Measurements from ENCODE around the gene HLA-F. TPM values are rescaled to one million over a fixed set of nuclear protein-coding genes. Genes with fewer than 3 reads are reported as not detected.

Gene HLA-F
- total and polyA plus RNA-seq, 7 donors, result 12.0 to 26.5 (median 17.0) TPM

DNA sequence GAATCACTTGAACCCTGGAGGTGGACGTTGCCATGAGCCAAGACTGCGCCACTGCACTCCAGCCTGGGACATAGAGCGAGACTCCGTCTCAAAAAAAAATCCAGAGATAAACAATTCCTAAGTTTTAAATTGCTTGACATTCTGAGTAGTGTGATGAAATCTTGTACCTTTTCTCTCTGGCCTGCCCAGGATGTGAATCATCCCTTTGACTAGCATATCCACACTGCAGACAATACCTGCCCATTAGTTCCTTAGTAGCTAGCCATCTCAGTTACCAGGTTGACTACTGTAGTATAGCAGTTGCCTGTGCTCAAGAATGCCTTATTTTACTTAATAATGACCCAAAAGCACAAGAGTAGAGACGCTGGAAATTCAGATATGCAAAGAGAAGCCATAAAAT is 45.1 kb upstream of the HLA-F start:
- ATAC-seq, result no peak
- 77 to 87% (median 86%) methylated on average over 5 of the region's 5 CpGs for WGBS, 3 donors
- H3K27ac ChIP-seq, result no peak overlapping the region

DNA sequence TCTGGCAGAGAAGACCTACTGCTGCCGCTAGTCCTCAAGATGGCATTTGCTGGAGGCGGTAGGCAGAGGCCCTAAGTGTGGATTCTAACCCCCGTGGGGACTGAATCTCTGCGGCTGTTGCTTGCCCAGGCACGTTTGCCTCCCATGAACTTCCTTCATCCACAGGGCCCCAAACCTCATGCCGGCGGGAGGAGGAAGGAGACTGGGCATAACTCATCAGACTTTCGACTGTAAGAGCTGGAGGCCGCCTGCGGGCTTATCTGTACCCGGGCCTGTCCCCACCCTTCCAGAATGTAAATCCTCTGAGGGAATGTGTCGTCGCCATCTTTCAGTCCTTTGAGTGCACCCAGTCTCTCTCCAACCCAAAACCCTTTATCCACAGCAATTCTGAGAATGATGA is 43.3 kb upstream of the HLA-F start:
- no peak for DNase-seq
- TF ChIP-seq, protein P1, sequence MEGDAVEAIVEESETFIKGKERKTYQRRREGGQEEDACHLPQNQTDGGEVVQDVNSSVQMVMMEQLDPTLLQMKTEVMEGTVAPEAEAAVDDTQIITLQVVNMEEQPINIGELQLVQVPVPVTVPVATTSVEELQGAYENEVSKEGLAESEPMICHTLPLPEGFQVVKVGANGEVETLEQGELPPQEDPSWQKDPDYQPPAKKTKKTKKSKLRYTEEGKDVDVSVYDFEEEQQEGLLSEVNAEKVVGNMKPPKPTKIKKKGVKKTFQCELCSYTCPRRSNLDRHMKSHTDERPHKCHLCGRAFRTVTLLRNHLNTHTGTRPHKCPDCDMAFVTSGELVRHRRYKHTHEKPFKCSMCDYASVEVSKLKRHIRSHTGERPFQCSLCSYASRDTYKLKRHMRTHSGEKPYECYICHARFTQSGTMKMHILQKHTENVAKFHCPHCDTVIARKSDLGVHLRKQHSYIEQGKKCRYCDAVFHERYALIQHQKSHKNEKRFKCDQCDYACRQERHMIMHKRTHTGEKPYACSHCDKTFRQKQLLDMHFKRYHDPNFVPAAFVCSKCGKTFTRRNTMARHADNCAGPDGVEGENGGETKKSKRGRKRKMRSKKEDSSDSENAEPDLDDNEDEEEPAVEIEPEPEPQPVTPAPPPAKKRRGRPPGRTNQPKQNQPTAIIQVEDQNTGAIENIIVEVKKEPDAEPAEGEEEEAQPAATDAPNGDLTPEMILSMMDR (IDR thresholded peaks at IDR 0.05), result no peak
- H3K4me3 ChIP-seq, result no peak overlapping the region
- intact Hi-C loops (cut with DNase I), result no loop called here
- no peak overlapping the region for H3K27ac ChIP-seq
- no peaks in the 10 kb centered on the region for H3K4me1 ChIP-seq
- 70 to 83% (median 83%) methylated on average over 13 of the region's 13 CpGs for WGBS, 3 donors
- no peaks in the 10 kb centered on the region for H3K36me3 ChIP-seq (ENCODE audit: insufficient read depth in 1 of 2, low read depth in 1 of 2)
- H3K27me3 ChIP-seq (ENCODE audit: insufficient read depth in 3 of 3, low read length in 2 of 3), result no peaks in the 10 kb centered on the region
- ATAC-seq, result no peak
- H3K9me3 ChIP-seq, result no peaks in the 10 kb centered on the region

More for the DNA sequence above, 45.1 kb upstream of the HLA-F start:
- H3K27me3 ChIP-seq (ENCODE audit: insufficient read depth in 3 of 3, low read length in 2 of 3), result no peaks in the 10 kb centered on the region
- DNase-seq, result no peak
- no peaks in the 10 kb centered on the region for H3K36me3 ChIP-seq (ENCODE audit: insufficient read depth in 1 of 2, low read depth in 1 of 2)
- H3K9me3 ChIP-seq, result no peaks in the 10 kb centered on the region
- H3K4me3 ChIP-seq, result no peak overlapping the region
- intact Hi-C loops (cut with DNase I), result no loop called here
- TF ChIP-seq, protein P1 (IDR thresholded peaks at IDR 0.05), result no peak
- H3K4me1 ChIP-seq, result no peaks in the 10 kb centered on the region

DNA sequence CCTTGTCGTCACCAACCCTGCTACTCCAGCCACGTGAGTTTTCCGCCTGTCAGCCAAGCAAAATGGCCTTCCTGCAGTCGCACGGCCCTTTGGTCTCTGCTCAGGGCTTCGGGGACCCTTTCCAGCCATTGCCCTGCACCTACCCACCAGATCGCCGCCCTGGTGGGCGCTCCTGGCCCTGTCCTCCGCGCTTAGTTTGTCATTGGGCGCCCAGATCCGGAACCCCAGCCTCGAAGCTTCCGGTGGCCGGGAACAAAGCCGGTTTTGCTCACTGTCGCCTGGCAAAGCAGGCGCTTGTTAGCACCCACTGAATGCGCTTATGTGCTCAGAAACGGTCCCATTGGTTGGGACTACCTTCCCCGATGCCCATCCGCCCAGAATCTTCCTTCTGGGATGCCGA is 42.8 kb upstream of the HLA-F start:
- H3K27me3 ChIP-seq (ENCODE audit: insufficient read depth in 3 of 3, low read length in 2 of 3), result no peaks in the 10 kb centered on the region
- WGBS, 3 donors, result 59 to 91% (median 89%) methylated on average over 23 to 24 of the region's 24 CpGs
- H3K9me3 ChIP-seq, result no peaks in the 10 kb centered on the region
- no peaks in the 10 kb centered on the region for H3K36me3 ChIP-seq (ENCODE audit: insufficient read depth in 1 of 2, low read depth in 1 of 2)
- intact Hi-C loops (cut with DNase I), result no loop called here
- TF ChIP-seq, protein P1 (IDR thresholded peaks at IDR 0.05), result no peak
- no peaks in the 10 kb centered on the region for H3K4me1 ChIP-seq
- no peak overlapping the region for H3K27ac ChIP-seq
- no peak overlapping the region for H3K4me3 ChIP-seq
- no peak for ATAC-seq
- DNase-seq, result no peak

DNA sequence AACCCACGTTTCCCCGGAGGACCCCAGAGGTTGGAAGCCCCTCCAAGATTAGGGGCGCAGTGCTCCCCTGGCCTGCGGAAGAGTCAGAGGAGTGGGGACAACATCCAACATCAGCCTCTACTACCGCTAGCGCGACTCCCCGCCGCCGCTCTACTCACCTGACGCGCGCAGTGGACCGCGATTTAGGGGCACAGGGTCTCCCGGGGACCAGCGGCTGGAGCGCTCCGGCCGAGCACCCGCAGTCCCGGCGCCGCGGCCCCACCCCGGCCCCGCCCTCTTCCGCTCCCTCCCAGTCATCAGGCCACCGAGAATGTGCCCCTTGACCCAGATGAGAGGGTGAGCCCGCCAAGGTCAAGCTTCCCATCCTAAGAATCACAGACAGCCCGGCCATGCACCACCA is 42.3 kb upstream of the HLA-F start, which contains the start of gene ZFP57:
TSS of gene ZFP57 (minus strand) at position 249 of the 400 bp plus-strand sequence. CDS start 4,149 bp downstream, outside the sequence.
- DNase-seq, result no peak
- intact Hi-C loops (cut with DNase I), result no loop called here
- no peak within 1 kb of the TSS for H3K27ac ChIP-seq
- H3K4me3 ChIP-seq, result no peak within 1 kb of the TSS
- ATAC-seq, result no peak
- WGBS, 3 donors, result 37 to 82% (median 66%) methylated on average over 30 to 31 of the region's 31 CpGs
- no peaks in the 10 kb centered on the region for H3K27me3 ChIP-seq (ENCODE audit: insufficient read depth in 3 of 3, low read length in 2 of 3)
- H3K36me3 ChIP-seq (ENCODE audit: insufficient read depth in 1 of 2, low read depth in 1 of 2), result no peaks in the 10 kb centered on the region
- H3K9me3 ChIP-seq, result no peaks in the 10 kb centered on the region
- TF ChIP-seq, protein P1 (IDR thresholded peaks at IDR 0.05), result no peak
- no peaks in the 10 kb centered on the region for H3K4me1 ChIP-seq

DNA sequence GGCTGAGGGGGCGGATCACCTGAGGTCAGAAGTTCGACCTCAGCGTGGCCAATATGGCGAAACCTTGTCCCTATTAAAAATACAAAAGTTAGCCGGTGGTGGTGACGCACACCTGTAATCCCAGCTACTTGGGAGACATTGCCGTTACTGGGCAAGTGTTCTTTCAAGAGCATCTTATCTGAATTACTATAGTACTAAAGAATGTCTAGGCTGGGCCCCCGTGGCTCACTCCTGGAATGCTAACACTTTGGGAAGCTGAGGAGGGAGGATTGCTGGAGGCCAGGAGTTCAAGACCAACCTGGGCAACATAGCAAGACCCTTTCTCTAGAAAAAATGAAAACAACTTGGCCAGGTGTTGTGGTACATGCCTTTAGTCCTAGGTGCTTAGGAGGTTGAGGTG is 41.4 kb upstream of the HLA-F start:
- Histone ChIP-seq H3K27ac (no peak overlapping the region), H3K27me3 (ENCODE audit: insufficient read depth in 3 of 3, low read length in 2 of 3) (no peaks in the 10 kb centered on the region), H3K36me3 (ENCODE audit: insufficient read depth in 1 of 2, low read depth in 1 of 2) (no peaks in the 10 kb centered on the region), H3K4me1 (no peaks in the 10 kb centered on the region), H3K4me3 (no peak overlapping the region), H3K9me3 (no peaks in the 10 kb centered on the region)
- WGBS, 3 donors, result 86 to 95% (median 86%) methylated on average over 8 of the region's 8 CpGs
- ATAC-seq, result no peak
- intact Hi-C loops (cut with DNase I), result no loop called here
- TF ChIP-seq, protein P1 (IDR thresholded peaks at IDR 0.05), result no peak
- DNase-seq, result no peak

Data from psoas muscle (tissue), 8 donors.